Progenitor cell of endocrine pancreas (in vitro differentiated cells): ENCODE data around the gene PIGR. TPM values are rescaled to one million over a fixed set of nuclear protein-coding genes. Genes with fewer than 3 reads are reported as not detected.
A peak's percentile ranks its signal among the peaks of the same experiment; 100 is the strongest.

Source experiments
- DNase-seq: peaks from one replicate; pipeline ENCODE4 v3.0.0; 2021; ENCODE audit warnings: low spot score; ENCODE audit not compliant: unreplicated experiment
- H3K27ac Mint-ChIP-seq: 2 replicates; pipeline ENCODE4 v1.8.0; 2021; ENCODE audit warnings: mild to moderate bottlenecking, moderate library complexity, mixed read lengths
- H3K27me3 Mint-ChIP-seq: 2 replicates; pipeline ENCODE4 v1.8.0; 2021; ENCODE audit warnings: mixed read lengths
- H3K36me3 Mint-ChIP-seq: 2 replicates; pipeline ENCODE4 v1.8.0; 2022; ENCODE audit warnings: mixed read lengths; ENCODE audit not compliant: insufficient read depth
- H3K4me1 Mint-ChIP-seq: 2 replicates; pipeline ENCODE4 v1.8.0; 2021; ENCODE audit warnings: low read depth, mixed read lengths
- H3K4me3 Mint-ChIP-seq: 2 replicates; pipeline ENCODE4 v1.8.0; 2021; ENCODE audit warnings: low read depth, mild to moderate bottlenecking, moderate library complexity, mixed read lengths
- H3K9me3 Mint-ChIP-seq: 2 replicates; pipeline ENCODE4 v1.8.0; 2021; ENCODE audit warnings: low read depth, mixed read lengths
- total RNA-seq: library from RNA; stranded (reverse); gene quantifications from 2 replicates; pipeline ENCODE4 v1.2.1, GENCODE V29; 2021
- TF ChIP-seq, protein P1 (sequence below): fragments of 200-600 bp; sonication (generic); IDR thresholded peaks from one replicate; pipeline ENCODE4 v1.5.0; 2021; ENCODE audit warnings: antibody characterized with exemption, mild to moderate bottlenecking; ENCODE audit not compliant: unreplicated experiment

Gene PIGR
- total RNA-seq, 1 donor from 2014 or later: not detected

DNA sequence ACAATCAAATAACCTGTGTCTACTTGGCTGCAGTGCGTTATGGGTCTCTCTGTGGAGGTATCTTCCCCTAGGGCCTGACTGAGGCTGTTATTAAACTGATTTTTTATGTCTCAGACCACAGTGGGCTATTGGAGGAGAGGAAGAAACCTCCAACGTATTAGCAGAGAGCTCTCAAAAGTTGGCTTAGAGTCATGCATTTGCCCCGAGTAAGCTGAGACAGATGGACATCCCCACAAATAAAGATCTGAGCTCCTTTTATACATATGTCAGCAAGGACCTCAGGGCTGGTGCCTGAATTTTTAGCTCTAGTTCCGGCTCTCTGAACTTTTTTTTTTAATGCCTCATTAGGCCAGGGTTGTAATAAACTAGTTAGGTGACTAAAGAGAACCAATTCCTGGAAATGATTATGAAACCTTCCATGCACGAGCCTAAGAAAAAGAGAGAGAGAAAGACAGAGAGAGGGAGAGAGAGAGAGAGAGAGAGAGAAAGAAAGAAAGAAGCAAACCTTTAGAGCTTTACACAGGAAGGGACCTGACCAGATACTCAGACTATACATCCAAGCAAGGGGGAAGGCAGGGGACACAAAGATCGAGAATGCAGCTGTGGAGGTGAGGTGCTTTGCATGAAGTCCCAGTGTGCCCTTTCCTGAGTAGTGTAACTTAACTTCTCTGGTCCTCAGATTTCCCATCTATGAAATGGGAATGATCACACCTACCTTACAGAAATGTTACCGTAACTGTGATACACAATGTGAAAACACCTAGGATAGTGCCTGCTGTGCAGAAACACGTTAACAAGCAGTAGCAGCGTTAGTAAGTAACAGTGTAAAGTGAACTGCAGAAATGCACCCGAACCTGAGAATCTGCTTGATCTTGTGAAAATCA lies 8.4 kb upstream of the PIGR start:
- Mint-ChIP-seq H3K36me3 (no peaks in the 10 kb centered on the region), H3K27me3 (no peaks in the 10 kb centered on the region), H3K27ac (no peak overlapping the region), H3K4me1 (peaks cover 44% of the 10 kb centered on the region), H3K9me3 (peaks cover 5% of the 10 kb centered on the region), H3K4me3 (no peak overlapping the region)
- TF ChIP-seq, protein P1, sequence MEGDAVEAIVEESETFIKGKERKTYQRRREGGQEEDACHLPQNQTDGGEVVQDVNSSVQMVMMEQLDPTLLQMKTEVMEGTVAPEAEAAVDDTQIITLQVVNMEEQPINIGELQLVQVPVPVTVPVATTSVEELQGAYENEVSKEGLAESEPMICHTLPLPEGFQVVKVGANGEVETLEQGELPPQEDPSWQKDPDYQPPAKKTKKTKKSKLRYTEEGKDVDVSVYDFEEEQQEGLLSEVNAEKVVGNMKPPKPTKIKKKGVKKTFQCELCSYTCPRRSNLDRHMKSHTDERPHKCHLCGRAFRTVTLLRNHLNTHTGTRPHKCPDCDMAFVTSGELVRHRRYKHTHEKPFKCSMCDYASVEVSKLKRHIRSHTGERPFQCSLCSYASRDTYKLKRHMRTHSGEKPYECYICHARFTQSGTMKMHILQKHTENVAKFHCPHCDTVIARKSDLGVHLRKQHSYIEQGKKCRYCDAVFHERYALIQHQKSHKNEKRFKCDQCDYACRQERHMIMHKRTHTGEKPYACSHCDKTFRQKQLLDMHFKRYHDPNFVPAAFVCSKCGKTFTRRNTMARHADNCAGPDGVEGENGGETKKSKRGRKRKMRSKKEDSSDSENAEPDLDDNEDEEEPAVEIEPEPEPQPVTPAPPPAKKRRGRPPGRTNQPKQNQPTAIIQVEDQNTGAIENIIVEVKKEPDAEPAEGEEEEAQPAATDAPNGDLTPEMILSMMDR: no peak
- no peak for DNase-seq

DNA sequence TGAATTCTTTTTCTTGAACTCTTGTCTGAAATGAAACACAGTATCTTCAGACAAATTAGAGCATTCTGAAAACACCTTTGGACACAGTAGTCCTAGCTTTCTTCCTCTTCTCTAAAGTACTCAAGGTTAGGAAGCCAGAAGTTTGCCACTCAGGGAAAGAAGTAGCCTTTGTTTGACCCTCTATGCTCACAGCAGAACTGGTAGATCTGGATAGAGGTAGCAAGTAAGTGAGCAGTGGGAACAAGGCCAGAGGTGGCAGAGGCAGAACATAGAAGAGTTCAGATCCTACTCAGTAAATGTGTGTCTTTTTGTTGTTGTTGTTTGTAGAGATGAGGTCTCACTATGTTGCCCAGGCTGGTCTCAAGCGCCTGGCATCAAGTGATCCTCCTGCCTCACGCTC lies 7.4 kb upstream of the PIGR start:
- Mint-ChIP-seq H3K27ac (peak overlapping the region; percentile 15), H3K27me3 (no peaks in the 10 kb centered on the region), H3K9me3 (peaks cover 5% of the 10 kb centered on the region), H3K36me3 (no peaks in the 10 kb centered on the region), H3K4me3 (no peak overlapping the region), H3K4me1 (peaks cover 45% of the 10 kb centered on the region)
- DNase-seq: no peak
- TF ChIP-seq, protein P1: no peak

DNA sequence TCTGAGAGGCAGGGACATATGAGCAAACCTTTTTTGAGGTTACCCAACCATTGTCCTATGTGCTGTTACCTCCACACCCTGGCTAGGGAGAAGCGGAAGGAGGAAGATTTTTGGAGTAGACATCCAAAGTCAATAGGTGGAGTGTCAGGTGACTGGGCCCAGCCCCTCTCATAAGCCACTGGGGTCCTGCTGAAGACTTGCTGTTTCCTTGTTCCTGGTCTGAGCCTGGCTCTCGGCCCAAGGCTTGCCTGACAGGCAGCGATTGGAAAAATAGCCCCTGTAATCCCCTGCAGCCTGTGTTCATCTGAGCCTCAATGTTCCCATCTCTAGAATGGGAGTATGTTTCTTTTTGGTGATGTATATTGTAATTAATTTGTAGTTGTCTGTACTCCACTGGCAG lies 6.9 kb upstream of the PIGR start:
- no peaks in the 10 kb centered on the region for H3K27me3 Mint-ChIP-seq

DNA sequence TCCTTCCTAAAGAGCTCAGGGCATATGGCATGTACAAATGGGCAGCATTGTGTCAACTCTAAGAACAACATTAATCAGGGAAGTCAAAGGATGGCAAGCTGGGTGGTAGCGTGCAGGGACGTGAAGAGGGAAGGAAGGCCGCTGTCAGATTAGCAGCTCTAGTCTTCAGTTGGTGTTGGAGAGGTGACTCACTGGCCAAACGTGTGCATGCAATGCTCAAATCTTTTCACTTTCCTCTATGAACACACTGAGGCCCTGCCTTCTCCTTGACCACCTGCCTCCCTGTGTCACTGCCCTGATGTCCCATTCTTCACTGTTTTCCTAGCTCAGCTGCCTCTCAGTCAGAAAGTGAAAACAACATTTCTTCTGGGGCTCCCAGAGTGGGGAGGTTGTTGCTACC lies 5.9 kb upstream of the PIGR start:
- peak overlapping the region; percentile 88 for H3K27ac Mint-ChIP-seq
- no peaks in the 10 kb centered on the region for H3K36me3 Mint-ChIP-seq
- peaks cover 45% of the 10 kb centered on the region for H3K4me1 Mint-ChIP-seq
- H3K9me3 Mint-ChIP-seq: peaks cover 5% of the 10 kb centered on the region
- no peak overlapping the region for H3K4me3 Mint-ChIP-seq
- no peak for DNase-seq
- TF ChIP-seq, protein P1: no peak
- H3K27me3 Mint-ChIP-seq: no peaks in the 10 kb centered on the region

More for the DNA sequence above, 6.9 kb upstream of the PIGR start:
- Mint-ChIP-seq H3K36me3 (no peaks in the 10 kb centered on the region), H3K9me3 (peaks cover 5% of the 10 kb centered on the region), H3K27ac (no peak overlapping the region), H3K4me3 (no peak overlapping the region), H3K4me1 (peaks cover 45% of the 10 kb centered on the region)
- DNase-seq: no peak
- TF ChIP-seq, protein P1: no peak

DNA sequence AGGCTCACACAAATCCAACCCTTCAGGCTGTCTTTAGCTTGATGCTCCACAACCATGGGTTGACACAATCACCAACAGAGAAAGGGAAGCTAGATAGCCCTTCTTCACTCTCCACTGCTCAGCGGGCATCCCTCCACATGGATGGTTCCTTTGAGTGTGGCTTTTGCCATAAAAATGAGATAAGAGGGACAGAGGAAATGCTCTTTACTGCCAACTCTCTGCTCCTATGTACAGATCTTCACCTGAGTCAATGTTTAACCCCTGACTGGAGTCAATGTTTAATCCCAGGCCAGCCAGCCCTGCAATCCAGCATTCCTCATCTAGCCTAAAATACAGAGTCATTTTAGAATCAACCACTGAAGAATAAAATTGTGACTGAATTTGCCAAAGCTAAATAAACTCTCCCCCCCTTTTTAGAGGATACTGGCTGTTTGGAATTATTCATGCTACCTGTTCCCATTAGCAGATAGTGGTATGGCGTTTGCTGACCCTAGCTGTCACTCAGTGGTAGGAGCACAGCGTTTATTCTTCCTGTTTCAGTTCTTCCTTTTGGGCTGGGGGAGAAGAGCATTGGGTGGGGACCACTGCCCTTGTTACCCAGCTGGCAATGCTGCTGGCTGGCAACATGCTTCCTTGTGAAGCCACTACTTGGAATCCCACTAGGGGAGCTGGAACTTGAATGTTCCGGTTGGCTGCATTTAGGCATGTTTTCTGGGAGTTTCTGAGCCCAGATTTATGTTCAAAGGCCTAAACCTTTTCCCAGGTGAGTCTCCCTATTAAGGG lies 5.2 kb upstream of the PIGR start:
- H3K36me3 Mint-ChIP-seq: no peaks in the 10 kb centered on the region
- no peak for DNase-seq
- no peak overlapping the region for H3K4me3 Mint-ChIP-seq
- peaks cover 45% of the 10 kb centered on the region for H3K4me1 Mint-ChIP-seq
- TF ChIP-seq, protein P1: no peak
- H3K9me3 Mint-ChIP-seq: peaks cover 5% of the 10 kb centered on the region
- peak overlapping the region; percentile 56 for H3K27ac Mint-ChIP-seq
- H3K27me3 Mint-ChIP-seq: peaks cover 4% of the 10 kb centered on the region
